HEK293 (cell line): ENCODE data around the gene TIMM17A.

Experiments
- CTCF ChIP-seq: fragments of 450-650 bp; formaldehyde crosslinking; IDR thresholded peaks from 2 replicates; pipeline ENCODE4 v1.5.1; 2016; ENCODE audit warnings: missing biosample characterization, missing genetic modification characterization
- ZBTB17 ChIP-seq: fragments of 450-650 bp; formaldehyde crosslinking; IDR thresholded peaks from 2 replicates; pipeline ENCODE4 v1.5.1; 2016; ENCODE audit warnings: missing biosample characterization, missing genetic modification characterization
- ZBTB7A ChIP-seq: fragments of 450-650 bp; formaldehyde crosslinking; IDR thresholded peaks from 2 replicates; pipeline ENCODE4 v1.5.1; 2016; ENCODE audit warnings: low read depth, missing biosample characterization, missing genetic modification characterization
- ZNF24 ChIP-seq: fragments of 450-650 bp; formaldehyde crosslinking; IDR thresholded peaks from 2 replicates; pipeline ENCODE4 v1.5.1; 2016; ENCODE audit warnings: missing biosample characterization, missing genetic modification characterization
- ZNF776 ChIP-seq: fragments of 450-650 bp; formaldehyde crosslinking; IDR thresholded peaks from 2 replicates; pipeline ENCODE4 v1.5.0; 2017; ENCODE audit warnings: missing biosample characterization, missing genetic modification characterization, borderline replicate concordance
- ZXDB ChIP-seq: fragments of 450-650 bp; formaldehyde crosslinking; IDR thresholded peaks from 2 replicates; pipeline ENCODE4 v1.5.1; 2016; ENCODE audit warnings: missing biosample characterization, missing genetic modification characterization

GRCh38 chr1:201942129-201942495, 13.2 kb upstream of the TIMM17A start:
- TF ChIP-seq CTCF (tag by site-specific recombination) (no peak), ZNF24 (tag by site-specific recombination) (no peak), ZBTB7A (no peak), ZBTB17 (tag by site-specific recombination) (no peak), ZNF776 (tag by site-specific recombination) (no peak), ZXDB (no peak)
